Lower leg skin (tissue), 4 donors: ENCODE measurements around the gene CHCHD1. TPM values are rescaled to one million over a fixed set of nuclear protein-coding genes. Genes with fewer than 3 reads are reported as not detected.

ENCODE experiments used
- DNase-seq, 2 donors: peaks; one replicate each; pipeline ENCODE4 v3.0.0-alpha.2; 2019; ENCODE audit warnings: low spot score in 2 of 2
- H3K4me3 ChIP-seq: fragments of 200-600 bp; sonication (generic); 2 replicates; pipeline ENCODE4 v1.5.1; 2017; ENCODE audit warnings: mild to moderate bottlenecking, low read depth; ENCODE audit not compliant: poor library complexity, severe bottlenecking
- CTCF ChIP-seq, 3 donors: fragments of 450-650 bp; IDR thresholded peaks; one replicate each; pipeline ENCODE4 v1.5.1; 2016; ENCODE audit warnings: antibody characterized with exemption in 3 of 3, mild to moderate bottlenecking in 3 of 3, moderate library complexity in 2 of 3
- POLR2A ChIP-seq, 2 donors: fragments of 450-650 bp; IDR thresholded peaks; one replicate each; pipeline ENCODE4 v1.6.1; 2016 to 2017; ENCODE audit warnings: antibody characterized with exemption in 2 of 2, mild to moderate bottlenecking in 1 of 2, moderate library complexity in 1 of 2
- WGBS, 2 donors: methylation state at CpG; one replicate each; pipeline ENCODE4 v1.1.5; 2018; 5-methylcytosine and 5-hydroxymethylcytosine counted together
- intact Hi-C: fragments of 100-400 bp; cut with DNase I; formaldehyde crosslinking; loops from one replicate; pipeline ENCODE4 v1.15.0; 2023; ENCODE audit warnings: low total_unique reads
- total RNA-seq, 4 donors: library from RNA; depleted of rRNA; stranded (reverse); fragments of >200 nt; gene quantifications; one replicate each; pipeline ENCODE4 v1.1.0, GENCODE V29; 2016

CHCHD1 gene
- total RNA-seq, 4 donors from 2014 or later, result 27.6 to 36.5 (median 34.2) TPM

GRCh38 chr10:73780301-73780700 lies 1.5 kb upstream of the CHCHD1 start:
- peak in 1 of 2 donors; percentile 56 for DNase-seq
- WGBS, 2 donors, result 77 to 80% methylated on average over 5 of the region's 5 CpGs
- H3K4me3 ChIP-seq, result no peak overlapping the region
- intact Hi-C loops, result no loop called here
- TF ChIP-seq CTCF (IDR thresholded peaks at IDR 0.05) (no peak), POLR2A (IDR thresholded peaks at IDR 0.05) (no peak)

GRCh38 chr10:73780966-73781365 lies 882 bp upstream of the CHCHD1 start:
- intact Hi-C loops, result no loop called here
- H3K4me3 ChIP-seq, result peak overlapping the region; percentile 19
- DNase-seq, result peak in 1 of 2 donors; percentile 86
- WGBS, 2 donors, result 13 to 14% methylated on average over 11 of the region's 11 CpGs
- no peak for TF ChIP-seq POLR2A (IDR thresholded peaks at IDR 0.05)
- TF ChIP-seq CTCF (IDR thresholded peaks at IDR 0.05), result no peak

DNA sequence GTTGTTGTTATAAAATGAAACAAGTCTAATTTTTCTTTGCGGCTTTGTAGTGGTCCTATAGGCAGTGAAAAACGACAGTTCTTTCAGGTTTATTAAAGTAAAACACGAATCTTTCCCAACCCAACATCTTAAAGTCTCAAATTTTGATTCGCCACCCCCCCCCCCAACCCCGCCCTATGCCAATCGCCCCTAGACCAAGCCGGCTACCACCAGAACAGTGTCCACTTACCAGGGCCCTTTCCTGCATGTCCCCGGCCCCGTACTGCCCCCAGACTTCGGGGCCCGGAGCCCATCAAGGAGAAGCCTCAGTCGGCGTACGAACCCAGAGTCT lies 335 bp upstream of the CHCHD1 start:
- no peak for DNase-seq
- TF ChIP-seq POLR2A (IDR thresholded peaks at IDR 0.05), result no peak
- TF ChIP-seq CTCF (IDR thresholded peaks at IDR 0.05), result no peak
- intact Hi-C loops, result no loop called here
- WGBS, 2 donors, result 1% methylated on average over 13 to 14 of the region's 14 CpGs
- peak overlapping the region; percentile 75 for H3K4me3 ChIP-seq

DNA sequence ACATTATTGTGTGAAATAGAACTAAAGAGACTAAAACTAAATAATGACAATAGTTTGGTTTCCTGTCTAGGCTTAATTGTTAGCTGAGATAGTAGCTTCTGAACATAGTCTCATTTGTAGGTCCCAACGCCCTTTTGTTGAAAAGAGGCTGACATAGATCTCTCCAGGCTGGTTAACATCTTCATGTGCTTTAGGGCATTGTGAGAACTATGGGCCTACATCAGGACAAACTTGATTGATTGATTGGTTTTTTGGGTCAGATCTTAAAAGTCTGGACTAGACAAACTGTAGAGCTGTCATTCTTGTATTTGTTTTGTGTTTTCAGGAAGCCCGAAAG lies 869 bp downstream of the CHCHD1 start:
- no peak overlapping the region for H3K4me3 ChIP-seq
- DNase-seq, result no peak
- TF ChIP-seq POLR2A (IDR thresholded peaks at IDR 0.05), result no peak
- TF ChIP-seq CTCF (IDR thresholded peaks at IDR 0.05), result no peak
- intact Hi-C loops, result no loop called here
- 43 to 45% methylated on average over 2 of the region's 2 CpGs for WGBS, 2 donors

DNA sequence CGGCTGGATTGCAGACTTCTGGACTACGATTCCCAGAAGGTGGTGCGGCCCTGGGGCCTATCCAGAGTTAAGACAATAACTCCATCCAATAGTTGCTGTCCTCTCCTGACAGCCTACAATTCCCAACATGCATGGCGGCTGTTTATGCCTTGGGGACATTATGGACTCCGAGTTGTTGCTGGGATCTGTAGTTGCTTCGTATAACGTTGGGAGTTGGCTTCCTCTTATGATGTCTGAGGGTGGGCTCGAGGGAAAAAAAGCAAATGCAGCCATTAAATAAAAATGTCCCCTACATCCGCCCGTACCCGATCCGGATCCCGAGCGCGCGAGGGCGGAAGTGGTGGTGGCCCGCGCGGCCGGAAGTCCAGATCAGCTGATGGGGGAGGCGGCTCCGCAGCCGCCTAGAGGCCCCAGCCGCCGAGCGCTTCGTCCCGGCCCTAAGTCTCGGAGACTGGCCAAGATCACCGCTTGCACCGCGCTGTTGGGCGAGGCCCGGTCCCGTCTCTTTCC lies 3.4 kb downstream of the CHCHD1 start, which contains the start of gene ZSWIM8:
TSS of gene ZSWIM8 (plus strand) at position 396 of the 510 bp plus-strand sequence. CDS start 273 bp downstream, outside the sequence.
- H3K4me3 ChIP-seq, result peak within 1 kb of the TSS; percentile 100
- TF ChIP-seq CTCF (IDR thresholded peaks at IDR 0.05) (no peak), POLR2A (IDR thresholded peaks at IDR 0.05) (peak in 1 of 2 donors; percentile 19)
- 0 to 1% methylated on average over 29 to 33 of the region's 36 CpGs for WGBS, 2 donors
- peak; percentile 93 to 97 for DNase-seq
- intact Hi-C loops, result no loop called here
